Raji (cell line): ENCODE data around the gene PELI2.

Source experiments
- POLR2A ChIP-seq: IDR thresholded peaks from 2 replicates; pipeline ENCODE4 v1.6.1; 2011; ENCODE audit warnings: low read depth, low read length, control low read depth; ENCODE audit not compliant: insufficient read depth

PELI2 gene

DNA sequence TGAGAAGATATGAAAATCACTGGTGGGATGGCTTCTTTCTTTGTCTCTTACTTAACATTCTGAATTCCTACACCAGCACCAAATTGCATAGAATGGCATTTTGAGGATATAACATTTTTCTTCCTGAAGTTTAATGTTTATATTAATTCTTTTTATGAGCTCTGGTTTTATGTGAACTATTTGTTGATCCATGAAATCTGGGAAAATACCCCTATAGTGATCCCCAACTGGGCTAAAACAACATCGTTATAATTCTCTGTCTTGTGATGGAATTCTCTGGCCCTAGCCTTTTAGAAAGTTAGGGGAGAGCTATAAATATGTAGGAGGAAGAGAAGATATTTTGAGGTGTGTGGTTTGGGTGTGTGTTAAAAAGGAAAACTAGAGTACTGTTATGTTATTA, 29.2 kb downstream of the PELI2 start:
- TF ChIP-seq POLR2A, result no peak

DNA sequence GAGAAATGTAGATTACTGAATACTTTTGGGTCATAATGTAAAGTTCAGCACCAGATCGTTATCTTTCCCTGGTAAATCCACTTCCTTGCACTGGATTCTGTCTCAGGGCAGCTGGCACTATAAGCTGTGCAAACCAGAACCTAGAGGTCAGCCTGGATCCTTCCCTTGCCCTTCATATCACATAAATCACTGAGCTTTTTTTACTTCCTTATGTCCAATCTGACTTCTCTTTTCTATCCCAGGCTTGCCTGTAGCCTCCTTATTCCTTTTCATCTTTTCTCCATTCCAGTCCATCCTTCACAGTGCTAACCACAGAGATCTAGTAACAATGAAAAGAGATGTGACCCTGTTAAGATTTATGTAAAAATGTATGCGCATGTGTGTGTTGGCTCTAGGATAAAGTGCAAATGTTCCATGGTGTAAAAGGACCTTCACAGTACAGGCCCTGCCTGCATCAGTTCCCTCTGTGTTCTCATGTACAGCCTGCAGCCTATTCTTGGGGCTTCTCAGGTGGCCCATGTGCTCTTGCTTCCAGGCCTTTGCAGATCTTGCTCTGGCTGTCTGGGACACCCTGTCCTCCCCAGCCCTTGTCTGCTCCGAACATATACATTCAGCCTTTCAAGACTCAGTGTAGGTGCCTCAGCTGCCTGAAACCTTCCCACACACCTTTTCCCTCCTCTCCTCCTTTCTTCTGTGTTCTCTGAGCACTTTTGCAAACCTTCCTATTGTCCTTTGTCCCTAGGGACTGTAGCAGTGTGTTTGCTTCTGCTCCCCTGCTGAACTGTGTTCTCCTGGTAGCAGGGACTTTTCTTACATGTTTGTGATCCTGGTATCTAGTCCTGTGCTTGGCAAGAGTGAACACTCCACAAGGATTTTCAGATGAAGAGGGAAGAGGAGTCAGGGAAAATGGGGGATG, 30.0 kb downstream of the PELI2 start:
- TF ChIP-seq POLR2A, result no peak

DNA sequence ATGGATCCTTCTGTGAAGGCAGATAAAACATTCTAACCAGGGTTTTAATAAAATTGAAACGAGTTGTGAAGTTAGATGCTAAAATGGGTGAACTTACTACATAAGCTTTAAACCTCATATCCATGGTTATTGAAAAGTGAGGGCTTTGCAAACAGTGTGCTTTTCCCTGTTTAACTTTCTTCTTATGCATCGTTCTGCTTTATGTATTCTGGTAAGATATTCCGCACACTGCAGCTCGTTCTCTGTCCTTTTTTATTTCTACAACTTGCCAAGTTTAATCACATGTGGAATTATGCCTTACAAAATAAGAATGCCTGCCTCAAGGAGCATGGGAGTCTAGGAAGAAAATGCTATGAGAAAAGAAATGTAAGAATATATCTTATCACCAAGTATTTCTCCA, 30.9 kb downstream of the PELI2 start:
- TF ChIP-seq POLR2A, result no peak

DNA sequence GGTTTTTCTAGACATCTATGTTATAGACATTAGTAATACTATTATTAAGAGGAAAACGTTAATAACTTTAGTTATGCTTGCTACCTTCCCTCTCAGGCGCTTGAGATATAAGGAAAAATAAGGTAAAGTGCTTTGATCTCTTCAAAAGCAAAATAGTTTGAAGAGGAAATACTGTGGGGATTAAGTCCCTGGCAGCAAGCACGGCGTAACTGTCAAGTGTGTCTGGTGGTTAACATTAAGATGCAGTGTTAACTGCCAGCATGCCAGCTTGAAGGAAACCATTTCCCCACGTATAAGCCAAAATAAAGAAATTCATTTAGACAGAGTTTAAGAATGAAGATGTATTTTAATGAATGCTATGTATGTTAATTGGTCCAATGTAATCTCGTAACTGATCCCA, 31.8 kb downstream of the PELI2 start:
- TF ChIP-seq POLR2A, result no peak

DNA sequence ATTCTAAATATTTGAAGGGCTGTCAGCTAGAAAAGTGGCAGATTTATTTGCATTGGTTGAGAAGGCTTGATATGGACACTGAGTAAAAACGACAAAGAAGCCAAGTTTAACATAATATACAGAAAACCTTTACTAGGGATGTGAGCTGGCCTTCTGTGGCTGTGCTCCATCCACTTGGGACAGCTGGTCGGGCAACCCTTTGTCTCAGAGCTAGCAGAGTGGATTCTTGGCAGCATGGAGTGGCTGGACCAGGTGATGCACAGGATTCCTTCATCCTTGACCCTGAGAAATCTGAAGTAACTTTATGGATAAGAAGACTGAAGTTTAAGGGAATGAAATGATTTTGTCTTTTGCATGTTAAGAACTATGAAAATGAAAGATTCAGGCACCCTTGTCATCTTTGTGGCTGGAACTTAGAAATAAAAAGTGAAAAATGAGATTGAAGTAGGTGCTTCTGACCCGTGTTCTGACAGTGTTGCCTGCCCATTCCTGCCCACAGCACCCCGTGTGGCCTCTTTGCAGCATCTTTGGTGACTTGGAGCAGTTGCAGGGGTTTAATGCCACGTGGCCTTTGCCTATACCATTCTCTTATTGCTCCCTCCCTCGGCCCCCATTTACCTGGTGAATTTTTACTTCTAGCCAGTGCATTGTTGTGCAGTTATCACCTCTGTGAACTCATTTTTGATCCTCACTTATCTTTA, 32.6 kb downstream of the PELI2 start:
- no peak for TF ChIP-seq POLR2A

DNA sequence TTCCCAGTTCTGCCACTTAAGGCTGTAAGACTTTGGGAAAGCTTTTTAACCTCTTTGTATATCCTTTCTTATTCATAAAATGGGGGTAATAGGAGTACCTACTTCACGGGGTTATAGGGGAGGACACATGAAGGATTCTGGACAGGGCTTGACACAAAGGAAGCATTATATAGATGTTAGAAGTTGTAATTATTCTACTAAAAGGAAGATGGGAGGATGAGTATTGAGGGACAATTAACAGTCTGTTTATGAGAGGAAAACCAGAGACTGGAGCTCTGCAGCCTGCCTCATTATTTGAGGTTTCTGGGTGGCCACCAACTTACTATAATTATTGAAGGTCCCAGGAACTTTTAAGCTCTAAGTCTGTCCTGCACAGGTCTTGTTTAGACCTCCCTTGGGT, 34.0 kb downstream of the PELI2 start:
- TF ChIP-seq POLR2A, result no peak

DNA sequence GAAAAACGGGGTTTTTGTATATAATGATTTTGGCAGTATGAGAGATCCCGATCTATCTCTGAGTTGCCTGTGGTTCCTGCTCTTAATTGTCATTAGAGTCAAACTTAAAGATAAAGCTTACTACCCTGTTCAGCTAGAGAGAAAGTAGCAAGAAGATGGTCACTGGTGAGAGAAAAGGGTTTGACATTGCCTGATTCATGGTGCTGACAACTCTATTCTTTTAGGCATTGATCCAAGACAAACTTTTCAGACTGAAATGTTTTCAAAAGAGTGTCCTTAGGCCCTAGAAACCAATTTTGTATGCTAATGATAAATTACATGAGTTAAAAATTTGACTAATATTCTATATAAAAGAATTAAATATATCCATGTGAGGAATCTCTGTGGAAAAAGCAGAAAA, 35.1 kb downstream of the PELI2 start:
- no peak for TF ChIP-seq POLR2A

DNA sequence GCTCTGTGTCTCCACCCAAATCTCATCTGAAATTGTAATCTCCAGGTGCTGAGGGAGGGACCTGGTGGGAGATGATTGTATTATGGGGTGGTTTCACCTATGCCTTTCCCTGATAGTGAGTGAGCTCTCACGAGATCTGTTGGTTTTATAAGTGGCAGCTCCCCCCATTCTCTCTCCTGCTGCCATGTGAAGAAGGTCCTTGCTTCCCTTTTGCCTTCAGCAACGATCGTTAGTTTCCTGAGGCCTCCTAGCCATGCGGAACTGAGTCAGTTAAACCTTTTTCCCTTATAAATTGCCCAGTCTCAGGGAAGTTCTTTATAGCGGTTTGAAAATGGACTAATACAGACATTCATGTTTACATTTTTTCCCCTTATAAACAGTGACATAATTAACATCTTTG, 36.1 kb downstream of the PELI2 start:
- no peak for TF ChIP-seq POLR2A

DNA sequence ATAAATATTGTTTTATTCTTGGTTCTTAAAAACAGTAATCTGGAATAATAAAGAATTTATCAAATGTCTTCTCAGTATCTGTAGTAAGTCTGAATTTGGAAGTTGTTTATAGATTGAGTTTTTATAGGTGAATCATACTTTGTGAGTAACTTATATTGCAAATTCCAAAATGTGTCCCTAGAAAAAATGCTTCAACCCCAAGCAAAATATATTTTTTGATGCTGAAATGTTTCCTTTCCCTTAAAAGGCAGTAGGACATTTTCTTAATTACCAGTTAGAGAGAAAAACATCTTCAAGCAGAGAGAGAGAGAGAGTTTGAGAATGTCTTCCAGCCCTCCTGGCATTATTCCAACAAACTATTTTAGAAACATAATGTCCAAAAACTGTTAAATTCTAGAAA, 37.9 kb downstream of the PELI2 start:
- no peak for TF ChIP-seq POLR2A

DNA sequence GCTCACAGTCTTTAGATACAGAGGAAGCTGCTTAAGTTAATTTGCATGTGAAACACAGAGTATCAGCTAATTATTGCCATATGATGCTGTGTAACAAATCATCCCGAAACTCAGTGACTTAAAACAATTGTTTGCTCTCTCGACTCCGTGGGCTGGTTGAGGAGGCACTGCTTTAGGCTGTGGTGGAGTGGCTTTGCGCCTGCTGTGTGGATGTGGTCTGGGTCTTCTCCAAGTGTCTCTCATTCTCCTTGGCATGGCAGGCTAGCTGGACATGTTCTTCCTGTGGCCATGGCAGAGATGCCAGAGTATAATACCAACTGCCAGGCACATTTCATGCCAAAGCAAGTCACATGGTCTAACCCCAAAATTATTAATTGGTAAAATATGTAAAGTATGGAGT, 40.9 kb downstream of the PELI2 start:
- TF ChIP-seq POLR2A, result no peak

DNA sequence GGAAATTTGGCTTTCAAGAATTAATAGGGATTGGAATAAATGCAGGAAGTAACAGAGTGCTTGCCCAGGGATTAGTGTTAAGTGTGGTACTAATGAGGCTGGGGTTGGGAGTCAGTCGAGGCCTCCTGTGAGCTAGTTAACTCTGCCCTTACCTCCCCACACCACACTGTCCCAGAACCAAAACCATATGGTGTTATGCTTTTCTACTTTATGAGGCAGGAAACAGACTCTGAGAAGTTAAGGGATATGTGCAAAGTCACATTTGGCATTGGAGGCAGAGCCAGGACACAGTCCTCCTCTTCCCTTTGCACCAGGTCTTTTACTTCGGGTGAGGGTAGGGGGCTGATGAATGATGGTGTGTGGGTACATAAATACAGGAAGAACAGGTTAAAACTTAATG, 41.9 kb downstream of the PELI2 start:
- TF ChIP-seq POLR2A, result no peak

DNA sequence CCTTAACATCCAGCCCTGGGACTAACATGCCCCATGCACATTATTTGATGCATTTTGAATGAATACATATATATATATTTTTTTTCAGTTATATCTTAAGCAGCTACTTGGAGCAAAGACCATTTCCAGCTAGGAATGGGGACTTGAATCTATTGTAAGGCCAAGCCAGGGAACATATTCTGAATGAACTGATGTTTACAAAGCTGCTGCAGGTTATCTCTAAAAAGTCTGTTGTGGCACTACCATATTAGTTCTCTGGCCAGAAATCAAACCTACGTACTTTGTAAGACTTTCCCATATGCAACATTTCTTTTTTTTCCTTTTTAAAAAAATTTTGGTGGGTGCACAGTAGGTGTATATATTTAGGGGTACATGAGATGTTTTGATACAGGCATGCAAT, 43.4 kb downstream of the PELI2 start:
- no peak for TF ChIP-seq POLR2A

DNA sequence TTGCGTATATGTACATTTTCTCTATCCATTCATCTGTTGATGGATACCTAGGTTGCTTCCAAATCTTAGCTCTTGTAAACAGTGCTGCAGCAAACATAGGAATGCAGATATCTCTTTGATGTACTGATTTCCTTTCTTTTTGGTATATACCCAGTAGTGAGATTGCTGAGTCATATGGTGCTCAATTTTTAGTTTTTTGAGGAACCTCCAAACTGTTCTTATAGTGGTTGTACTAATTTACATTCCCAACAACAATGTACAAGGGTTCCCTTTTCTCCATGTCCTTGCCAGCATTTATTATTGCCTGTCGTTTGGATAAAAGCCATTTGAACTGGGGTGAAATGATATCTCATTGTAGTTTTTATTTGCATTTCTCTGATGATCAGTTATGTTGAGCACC, 44.3 kb downstream of the PELI2 start:
- TF ChIP-seq POLR2A, result no peak

DNA sequence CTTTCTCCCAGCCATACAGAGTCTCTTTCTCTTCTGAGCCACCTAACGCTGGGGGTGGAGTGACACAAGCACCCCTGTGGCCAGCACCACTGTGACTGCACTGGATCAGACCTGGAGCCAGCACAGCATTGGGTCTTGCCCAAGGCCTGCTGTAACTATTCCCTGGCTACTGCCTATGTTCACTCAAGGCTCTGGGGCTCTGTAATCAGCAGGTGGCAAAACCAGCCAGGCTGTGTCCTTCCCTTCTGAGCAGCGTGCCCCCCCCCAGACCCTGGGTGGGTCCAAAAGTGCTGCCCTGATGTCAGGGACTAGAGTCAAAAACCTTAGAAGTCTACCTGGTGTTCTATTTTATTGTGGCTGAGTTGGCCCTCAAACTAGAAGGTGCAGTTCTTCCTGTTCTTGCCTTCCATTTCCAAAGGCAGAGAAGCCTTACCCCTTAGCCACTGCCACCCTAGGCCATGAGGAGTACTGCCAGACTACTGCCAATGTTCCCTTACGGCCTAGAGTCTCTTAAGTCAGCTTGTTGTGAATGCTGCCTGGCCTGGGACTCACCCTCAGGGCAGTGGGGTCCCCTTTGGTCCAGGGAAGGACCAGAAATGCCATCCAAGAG, 49.9 kb downstream of the PELI2 start:
- TF ChIP-seq POLR2A, result no peak

DNA sequence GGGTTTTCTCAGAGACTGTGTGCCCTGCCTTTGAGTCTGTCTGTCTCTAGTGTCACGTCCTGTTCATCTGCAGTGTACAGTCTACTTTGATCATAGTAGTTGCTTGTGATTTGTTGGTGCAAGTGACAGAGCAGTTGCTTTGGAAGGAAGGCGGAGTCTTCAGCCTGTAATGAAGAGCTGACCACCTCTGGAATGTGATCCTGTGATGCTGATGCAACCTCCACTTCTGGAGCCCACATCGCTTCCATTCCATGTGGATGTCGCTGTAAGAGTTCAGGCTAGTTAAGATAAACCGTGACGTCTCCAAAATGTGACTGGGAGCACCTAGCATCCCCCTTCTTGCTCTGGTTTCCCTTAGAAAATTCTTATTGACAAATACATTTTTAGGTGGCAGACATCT, 51.8 kb downstream of the PELI2 start:
- no peak for TF ChIP-seq POLR2A

DNA sequence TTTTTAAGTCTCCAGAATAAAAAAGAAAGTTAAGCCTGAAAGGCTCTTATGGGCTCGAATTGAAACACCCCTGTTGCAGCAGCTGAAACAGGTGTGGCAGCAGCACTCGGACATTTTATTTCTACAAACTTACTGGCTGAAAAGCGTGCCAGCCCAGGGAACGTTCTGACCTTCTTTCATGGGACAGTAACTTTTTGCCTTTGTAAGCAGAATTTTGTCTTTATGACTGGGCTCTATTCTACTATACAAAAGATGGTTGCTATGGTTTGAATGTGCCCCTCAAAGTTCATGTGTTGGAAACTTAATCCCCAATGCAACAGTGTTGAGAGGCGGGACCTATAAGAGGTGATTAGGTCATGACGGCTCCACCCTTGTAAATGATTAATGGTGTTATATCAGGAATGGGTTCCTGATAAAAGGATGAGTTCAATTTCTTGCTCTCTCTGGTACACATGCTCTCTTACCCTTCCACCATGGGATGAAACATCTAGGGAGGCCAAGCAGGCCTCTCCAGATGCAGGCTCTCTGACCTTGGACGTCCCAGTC, 52.7 kb downstream of the PELI2 start:
- no peak for TF ChIP-seq POLR2A
